ENCODE data around the gene USF2.
A peak's percentile ranks its signal among the peaks of the same experiment; 100 is the strongest.
"Not testable (repeated sequence)": the region's sequence is repeated elsewhere in the genome, so short reads cannot be mapped to it uniquely, and the experiment has no call there.

Gene USF2

DNA sequence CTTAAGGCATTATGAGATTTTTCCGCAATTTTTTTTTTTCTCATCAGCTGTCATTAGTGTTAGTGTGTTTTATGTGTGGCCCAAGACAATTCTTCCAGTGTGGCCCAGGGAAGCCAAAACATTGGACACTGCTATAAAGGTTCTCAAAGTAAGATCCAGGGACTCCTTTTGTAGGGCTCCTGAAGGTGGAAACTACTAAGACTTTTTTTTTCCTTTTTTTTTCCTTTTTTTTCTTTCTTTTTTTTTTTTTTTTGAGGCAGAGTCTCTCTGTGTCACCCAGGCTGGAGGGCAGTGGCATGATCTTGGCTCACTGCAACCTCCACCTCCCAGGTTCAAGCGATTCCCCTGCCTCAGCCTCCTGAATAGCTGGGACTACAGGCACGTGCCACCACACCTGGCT, 16.7 kb downstream of the USF2 start:
- not testable (repeated sequence) for DNase-seq

DNA sequence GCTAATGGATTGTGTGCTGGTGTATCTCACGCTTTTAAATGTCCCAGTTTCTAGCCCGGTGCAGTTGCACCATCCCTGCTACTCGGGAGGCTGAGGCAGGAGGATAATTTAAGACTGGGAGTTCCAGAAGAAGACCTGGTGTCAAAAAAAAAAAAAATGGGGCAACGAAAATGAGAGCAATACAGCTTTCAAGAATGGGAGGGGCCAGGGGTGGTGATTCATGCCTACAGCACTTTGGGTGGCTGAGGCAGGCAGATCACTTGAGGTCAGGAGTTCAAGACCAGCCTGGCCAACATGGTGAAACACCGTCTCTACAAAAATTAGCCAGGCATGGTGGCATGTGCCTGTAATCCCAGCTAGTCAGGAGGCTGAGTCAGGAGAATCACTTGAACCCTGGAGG, 17.3 kb downstream of the USF2 start:
- not testable (repeated sequence) for DNase-seq

DNA sequence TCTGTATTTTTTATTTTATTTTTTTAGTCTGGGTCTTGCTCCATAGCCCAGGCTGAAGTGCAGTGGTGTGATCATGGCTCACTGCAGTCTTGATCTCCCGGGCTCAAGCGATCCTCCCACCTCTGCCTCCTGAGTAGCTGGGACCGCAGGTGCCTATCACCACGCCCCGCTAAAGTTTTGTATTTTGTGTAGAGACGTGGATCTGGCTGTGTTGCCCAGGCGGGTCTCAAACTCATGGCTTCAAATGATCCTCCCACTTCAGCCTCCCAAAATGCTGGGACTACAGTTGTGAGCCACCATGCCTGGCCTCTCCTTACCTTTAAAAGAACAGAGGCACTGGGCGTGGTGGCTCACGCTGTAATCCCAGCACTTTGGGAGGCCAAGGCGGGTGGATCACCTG, 19.0 kb downstream of the USF2 start:
- DNase-seq: no peak

DNA sequence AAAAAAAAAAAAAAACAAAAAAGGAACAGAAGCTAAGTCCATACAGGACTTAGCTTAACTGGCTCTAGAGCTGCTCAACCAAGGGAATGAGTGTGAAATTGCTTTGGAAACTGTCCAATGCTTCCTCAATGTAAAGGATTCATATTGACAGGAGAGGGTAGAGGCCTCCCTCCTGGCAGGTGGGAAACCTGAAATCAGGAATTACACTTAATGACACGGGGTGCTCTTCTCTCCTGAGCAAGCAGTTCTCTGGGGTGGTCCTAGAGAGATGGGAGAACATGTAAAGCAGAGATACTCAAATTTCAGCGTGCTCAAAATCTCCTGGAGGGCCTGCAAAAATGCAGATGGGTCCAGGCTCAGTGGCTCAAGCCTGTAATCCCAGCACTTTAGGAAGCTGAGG, 19.6 kb downstream of the USF2 start:
- DNase-seq: no peak

DNA sequence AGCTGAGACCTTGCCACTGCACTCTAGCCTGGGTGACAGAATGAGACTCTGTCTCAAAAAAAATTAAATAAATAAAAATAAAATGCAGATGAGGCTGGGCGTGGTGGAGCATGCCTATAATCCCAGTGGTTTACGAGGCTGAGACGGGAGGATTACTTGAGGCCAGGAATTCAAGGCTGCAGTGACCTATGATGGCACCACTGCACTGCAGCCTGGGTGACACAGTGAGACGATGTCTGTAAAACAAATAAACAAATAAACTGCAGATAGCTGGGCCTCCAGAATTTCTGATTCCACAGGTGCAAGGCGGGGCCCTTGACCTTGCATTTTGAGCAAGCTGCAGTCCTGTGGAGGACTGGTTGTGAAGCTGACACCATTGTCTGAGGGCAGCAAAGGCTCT, 20.1 kb downstream of the USF2 start:
- no peak for DNase-seq

DNA sequence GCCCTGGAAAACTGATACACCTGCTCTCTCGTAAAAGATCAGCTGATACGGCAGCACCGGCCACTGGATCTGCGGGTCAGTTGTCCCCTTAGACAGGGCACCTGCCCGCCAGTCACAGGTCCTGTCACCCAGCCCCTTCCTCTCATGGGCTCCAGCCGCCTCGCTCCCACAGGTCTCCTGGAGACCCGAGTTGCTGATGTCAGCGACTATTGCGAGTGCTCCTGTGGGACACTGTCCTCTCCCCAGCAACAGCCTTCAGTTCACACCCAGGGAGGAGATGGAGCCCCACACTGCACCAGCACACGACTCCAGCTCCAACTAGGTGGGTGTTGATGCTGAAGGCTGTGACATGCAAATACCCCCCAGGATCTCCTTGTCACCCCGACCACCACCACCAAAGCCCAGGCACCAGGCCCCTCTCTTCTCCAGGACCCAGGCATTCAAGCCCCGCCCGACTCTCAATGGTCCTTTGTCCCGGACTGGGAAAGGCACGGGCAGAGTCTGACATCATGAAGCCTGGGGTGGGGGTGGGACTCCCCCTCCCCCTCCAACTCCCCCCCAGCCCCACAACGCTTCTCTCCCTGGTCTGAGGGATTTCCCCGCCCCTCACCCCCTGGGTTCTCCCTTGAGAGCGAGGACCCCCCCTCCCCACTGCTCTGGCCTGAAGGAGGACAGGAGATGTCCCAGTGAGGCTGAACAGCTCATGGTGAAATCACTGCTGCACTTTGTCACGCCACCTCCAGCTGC, 21.8 kb downstream of the USF2 start:
- no peak for DNase-seq

DNA sequence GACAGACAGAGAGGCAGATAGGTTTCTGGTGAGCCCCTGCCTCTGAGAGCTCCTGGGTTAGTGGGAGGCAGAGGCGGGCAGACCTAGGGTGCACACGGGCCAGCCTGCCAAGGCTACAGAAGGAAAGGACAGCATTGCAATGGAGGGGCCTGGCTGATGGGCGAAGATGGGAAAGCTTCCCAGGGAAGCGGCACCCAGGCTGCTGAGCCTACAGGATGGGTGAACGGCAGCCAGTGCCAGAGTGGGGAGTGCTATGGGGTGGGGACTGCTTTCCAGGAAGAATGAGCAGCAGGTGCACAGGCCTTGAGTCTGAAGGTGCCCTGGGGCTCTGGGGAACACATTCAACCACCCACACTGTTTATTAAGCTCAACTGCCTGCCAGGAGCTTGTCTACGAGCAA, 22.5 kb downstream of the USF2 start:
- no peak for DNase-seq

DNA sequence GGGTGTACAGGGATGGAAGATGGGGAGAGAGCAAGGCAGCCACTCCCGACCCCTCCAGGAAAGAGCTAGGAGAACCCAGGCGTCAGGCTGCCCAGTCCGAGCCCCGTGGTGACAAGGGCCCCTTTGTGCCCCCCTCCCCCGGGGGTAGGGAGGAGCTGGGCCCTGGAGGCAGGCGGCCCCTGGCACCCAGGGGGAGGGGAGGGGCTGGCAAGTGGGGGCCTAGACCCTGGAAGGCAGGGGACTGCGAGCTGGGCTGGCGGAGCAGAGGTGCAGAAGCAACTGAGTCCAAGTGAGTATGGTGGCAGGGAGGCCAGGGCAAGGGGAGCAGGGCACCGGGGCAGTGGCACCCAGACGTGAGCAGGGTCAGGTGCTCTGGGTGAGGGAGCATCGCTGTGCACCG, 23.2 kb downstream of the USF2 start, which contains the start of gene MAG:
MAG (plus strand) TSS at position 246 of the 400 bp plus-strand sequence. CDS start 3,248 bp downstream, outside the sequence.
- no peak for DNase-seq

DNA sequence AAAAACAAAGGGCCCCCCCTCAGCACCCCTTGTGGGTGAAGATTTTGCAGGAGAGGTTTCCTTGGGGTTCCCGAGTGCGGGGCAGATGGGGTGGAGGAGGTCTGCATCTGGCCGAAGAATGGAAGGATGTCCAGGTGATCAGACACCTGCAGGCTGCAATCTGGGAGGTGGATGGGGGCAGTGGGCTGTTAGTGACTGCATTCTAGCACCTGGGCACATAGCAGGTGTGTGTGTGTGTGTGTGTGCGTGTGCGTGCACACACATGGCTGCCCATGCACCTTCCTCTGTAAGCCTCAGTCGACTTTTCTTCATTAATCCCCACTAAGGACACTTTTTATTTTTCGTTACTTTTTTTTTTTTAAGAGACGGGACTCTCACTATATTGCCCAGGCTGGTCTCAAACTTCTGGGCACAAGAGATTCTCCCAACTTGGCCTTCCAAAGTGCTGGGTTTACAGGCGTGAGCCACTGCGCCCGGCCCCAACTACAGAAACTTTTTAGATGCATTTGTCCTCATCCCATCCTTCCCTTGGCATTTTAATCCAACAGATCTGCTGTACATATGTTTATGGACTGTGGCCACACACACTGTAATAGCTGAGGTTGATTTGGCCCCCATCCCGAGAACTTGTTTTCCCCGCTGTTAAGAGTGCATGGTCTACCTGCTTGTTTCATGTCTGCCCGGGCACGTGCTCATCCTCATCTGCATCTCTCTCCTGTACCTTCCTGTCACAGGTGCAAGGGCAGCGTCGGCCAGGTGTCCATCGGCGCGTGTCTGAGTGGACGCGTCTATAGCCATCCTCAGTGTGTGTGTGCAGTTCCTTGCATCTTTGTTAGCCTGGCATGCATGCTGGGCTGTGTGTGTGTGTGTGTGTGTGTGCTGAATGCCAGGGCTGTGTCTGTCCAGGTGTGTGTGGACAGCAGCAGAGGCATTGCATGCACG, 23.9 kb downstream of the USF2 start:
- DNase-seq: no peak

DNA sequence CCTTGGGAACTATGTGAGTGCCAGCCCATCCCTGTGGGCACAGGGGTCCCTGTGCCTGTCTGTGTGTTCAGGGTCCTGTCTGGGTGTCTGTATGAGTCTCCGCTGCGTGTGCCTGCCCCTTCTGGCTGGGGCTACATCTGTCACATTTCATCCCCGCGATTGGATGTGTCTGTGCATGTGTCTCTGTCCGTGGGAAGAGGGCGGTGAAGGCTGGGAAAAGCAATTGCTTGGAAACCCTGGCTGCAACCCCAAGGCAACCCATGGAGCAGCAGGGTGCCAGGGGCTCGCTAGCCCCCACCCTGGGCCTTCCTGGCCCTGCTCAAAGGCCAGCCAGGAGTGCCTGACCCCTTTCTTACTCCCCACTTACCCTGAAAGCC, 24.6 kb downstream of the USF2 start:
- no peak for DNase-seq

DNA sequence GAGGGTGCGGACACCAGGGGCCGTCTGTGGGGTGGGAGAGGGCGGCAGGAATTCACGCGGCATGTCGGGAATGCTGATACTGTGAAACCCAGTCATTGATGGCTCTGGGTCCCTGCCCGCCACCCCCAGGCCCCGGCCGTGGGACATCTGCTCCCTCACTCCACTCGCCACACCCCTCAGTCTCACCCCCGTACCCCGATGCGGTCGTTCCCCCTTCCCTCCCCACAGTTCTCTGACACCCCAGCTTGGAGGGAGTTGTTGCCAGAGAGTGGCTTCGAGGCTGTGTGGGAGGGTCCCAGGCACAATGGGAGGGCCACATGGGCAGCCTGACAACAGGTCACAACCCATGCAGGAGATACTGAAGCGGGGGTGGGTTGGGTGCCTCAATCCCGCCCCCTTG, 25.0 kb downstream of the USF2 start:
- no peak for DNase-seq

DNA sequence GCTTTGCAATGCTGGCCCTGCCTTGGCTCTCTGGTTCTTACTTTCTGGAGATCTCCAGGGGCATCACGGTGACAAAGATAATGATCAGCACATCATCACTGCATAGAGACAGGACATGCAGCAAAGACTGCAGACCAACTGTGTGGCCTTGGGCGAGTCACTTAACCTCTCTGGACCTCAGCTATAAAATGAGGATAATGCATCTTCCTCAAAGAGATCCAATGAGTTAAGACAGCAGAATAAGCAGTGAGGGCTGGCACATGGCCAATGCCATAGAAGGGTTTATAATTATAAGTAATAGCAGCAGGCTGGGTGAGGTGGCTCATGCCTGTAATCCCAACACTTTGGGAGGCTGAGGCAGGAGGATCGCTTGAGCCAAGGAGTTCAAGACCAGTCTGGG, 25.6 kb downstream of the USF2 start:
- DNase-seq: no peak

DNA sequence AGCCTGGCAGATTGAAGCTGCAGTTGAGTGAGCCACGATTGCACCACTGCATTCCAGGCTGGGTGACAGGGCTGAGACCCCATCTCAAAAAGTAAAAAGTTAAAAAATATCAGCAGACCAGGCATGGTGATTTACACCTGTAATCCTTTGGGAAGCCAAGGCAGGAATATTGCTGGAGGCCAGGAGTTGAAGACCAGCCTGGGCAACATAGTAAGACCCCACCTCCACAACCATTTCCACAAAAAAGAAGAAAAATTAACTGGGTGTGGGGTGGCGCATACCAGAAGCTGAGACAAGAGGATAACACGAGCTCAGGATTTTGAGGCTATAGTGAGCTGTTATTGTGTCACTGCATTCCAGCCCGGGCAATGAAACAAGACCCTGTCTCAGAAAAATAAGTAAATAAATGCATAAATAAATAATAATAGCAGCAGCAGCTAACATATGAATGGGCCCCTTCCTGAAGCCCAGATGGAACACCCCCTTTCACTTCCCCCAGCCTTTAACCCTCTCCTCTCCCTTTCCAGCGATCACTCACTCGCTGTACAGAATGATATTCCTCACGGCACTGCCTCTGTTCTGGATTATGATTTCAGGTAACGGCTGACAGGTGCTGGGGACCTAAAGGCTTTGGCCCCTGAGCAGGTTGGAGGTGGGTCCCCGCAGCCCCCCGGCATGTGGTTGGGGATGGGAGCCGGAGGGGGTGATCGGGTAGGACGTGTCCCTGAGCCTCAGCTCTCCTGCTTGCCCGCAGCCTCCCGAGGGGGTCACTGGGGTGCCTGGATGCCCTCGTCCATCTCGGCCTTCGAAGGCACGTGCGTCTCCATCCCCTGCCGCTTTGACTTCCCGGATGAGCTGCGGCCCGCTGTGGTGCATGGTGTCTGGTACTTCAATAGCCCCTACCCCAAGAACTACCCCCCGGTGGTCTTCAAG, 26.4 kb downstream of the USF2 start:
- DNase-seq: no peak

DNA sequence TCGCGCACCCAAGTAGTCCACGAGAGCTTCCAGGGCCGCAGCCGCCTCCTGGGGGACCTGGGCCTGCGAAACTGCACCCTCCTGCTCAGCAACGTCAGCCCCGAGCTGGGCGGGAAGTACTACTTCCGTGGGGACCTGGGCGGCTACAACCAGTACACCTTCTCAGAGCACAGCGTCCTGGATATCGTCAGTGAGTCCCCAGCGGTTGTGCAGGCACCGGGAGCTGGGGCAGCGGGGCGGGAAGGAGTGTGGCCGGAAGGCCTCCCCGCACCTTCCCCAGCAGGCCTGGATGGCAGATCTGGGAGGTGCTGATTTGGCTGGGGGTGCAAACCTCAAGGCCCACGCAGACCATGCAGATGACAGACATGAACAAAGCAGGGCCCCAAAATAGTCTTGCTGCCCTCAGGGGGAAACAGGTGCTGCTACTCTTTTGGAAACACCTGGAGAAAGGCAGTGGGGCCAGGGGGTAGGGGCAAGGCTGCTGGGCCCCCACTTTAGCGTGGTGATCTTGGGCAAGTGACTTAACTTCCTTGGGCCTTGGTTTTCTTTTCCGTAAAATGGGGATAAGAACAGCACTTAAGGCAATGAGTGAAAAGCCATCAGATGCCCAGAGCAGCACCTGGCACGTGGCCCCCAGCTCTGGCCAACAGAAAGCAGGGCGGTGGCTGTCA, 27.2 kb downstream of the USF2 start:
- peak in 1 of 2 donors; percentile 15 for DNase-seq

DNA sequence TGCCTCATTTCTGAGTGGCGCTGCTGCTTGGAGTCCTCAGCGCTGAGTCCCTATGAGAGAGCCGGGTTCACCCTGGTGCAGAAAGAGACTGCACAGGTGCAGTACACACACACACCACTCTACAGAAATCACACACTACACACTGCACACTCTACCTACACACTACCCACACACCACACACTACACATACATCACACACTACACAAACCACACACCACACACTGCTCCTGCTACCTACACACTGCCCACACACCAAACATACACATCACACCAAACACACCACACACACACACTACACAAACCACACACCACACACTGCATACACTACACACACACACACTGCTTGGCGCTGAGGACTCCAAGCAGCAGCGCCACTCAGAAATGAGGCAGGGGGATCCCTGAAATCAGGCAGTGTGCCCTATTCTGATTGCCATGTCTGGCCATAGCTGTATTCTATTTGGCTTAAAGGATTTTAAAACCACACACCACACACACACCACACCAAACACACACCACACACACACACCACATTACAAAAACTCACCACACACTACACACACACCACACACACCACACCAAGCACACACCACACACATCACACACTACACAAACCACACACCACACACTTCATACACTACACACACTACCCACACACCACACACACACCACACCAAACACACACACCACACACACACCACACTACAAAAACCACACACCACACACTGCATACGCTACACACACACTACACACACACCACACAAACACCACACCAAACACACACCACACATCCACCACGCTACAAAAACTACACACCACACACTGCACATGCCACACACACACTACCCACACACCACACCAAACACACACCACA, 28.1 kb downstream of the USF2 start:
- no peak for DNase-seq

DNA sequence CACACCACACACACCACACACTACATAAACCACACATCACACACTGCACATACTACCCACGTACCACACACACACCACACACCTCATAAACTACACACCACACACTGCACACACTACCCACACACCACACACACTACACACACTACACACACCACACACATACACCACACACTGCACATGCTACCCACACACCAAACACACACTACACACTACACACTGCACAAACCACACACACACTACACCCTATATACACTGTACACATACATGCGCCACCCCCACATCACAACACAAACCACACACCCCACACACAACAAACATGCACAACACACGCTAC, 28.7 kb downstream of the USF2 start:
- no peak for DNase-seq

DNA sequence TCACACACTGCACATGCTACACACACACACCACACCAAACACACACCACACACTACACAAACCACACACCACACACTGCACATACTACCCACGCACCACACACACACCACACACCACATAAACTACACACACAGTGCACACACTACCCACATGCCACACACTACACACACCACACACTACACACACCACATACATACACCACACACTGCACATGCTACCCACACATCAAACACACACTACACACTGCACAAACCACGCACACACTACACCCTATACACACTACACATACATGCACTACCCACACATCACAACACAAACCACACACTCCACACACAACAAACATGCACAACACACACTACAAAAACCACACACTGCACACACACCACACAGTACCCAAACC, 29.2 kb downstream of the USF2 start:
- DNase-seq: no peak

DNA sequence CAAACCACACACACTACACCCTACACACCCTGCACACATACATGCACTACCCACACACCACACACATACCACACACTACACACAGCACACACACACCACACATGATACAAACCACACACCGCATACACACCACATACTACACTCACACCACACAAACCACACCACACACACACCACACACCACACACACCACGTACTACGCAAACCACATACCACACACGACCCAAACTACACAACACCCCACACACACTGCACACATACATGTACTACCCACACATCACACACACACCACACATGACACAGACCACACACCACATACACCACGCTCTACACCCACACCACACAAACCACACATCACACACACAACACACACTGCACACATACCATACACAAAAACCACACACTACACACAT, 29.8 kb downstream of the USF2 start:
- DNase-seq: no peak

DNA sequence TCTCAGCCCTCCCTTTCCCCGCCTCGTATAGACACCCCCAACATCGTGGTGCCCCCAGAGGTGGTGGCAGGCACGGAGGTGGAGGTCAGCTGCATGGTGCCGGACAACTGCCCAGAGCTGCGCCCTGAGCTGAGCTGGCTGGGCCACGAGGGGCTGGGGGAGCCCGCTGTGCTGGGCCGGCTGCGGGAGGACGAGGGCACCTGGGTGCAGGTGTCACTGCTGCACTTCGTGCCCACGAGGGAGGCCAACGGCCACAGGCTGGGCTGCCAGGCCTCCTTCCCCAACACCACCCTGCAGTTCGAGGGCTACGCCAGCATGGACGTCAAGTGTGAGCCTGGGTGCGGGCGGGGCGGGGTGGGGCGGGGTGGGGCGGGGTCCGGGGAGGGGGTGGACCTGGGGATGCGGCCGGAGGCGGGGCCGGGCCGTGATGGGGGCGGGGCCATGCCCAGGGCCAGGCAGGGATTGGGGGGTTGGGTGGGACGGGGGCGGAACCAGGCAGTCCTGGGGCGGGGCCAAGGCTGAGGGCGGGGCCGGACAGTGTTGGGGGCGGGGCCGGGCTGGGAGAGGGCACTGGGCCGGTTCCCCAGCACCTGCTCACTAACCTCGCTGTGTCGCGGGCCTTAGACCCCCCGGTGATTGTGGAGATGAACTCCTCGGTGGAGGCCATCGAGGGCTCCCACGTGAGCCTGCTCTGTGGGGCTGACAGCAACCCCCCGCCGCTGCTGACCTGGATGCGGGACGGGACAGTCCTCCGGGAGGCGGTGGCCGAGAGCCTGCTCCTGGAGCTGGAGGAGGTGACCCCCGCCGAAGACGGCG, 31.0 kb downstream of the USF2 start:
- DNase-seq: peak in 1 of 2 donors; percentile 21

DNA sequence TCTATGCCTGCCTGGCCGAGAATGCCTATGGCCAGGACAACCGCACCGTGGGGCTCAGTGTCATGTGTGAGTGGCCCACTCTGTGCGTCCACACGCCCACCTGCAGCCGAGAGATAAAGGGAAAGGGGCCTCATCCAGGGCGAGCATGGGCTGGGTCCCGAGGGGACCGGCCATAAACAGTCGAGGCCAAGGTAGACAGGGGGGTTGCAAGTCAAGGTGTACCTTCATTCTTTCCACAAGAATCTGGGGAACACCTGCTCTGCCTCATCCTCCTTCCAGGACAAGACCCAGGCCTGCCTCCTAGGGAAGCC, 31.5 kb downstream of the USF2 start:
- no peak for DNase-seq

DNA sequence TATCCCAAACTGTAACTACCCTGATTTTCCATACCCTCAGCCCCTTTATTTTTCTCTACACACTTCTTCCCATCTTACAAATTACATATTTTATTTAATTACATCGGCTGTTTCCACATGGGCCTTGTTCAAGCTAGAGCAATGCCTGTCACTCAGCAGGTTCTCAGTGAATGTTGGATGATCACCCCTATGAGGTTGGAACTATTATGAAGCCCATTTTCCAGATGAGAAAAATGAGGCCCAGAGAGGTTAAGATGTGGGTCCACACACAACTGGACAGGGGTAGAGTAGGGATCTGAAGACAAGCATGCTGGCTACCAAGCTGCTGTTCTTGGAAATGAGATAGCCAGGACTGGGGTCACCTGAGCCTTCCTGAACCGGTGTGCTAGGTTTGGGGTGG, 33.2 kb downstream of the USF2 start:
- DNase-seq: no peak
